Mammary microvascular endothelial cell (primary cell): ENCODE results near the gene ALOX12. TPM values are rescaled to one million over a fixed set of nuclear protein-coding genes. Genes with fewer than 3 reads are reported as not detected.

Experiments used
- total RNA-seq: library from RNA; depleted of rRNA; stranded (reverse); fragments of >200 nt; gene quantifications from 2 replicates; pipeline ENCODE4 v1.2.3, GENCODE V29; 2015

ALOX12 gene
- not detected in 2 replicates for total RNA-seq

GRCh38 chr17:6995500-6996255, at the start of gene ALOX12:
Gene ALOX12, plus strand, starts transcription at chr17:6996049. Its CDS starts 69 bp downstream, at chr17:6996118.

GRCh38 chr17:7022781-7023571, 27.1 kb downstream of the ALOX12 start, which contains the start of gene BCL6B:
Gene BCL6B, plus strand, starts transcription at chr17:7023050. Its CDS starts 622 bp downstream, at chr17:7023672.

DNA sequence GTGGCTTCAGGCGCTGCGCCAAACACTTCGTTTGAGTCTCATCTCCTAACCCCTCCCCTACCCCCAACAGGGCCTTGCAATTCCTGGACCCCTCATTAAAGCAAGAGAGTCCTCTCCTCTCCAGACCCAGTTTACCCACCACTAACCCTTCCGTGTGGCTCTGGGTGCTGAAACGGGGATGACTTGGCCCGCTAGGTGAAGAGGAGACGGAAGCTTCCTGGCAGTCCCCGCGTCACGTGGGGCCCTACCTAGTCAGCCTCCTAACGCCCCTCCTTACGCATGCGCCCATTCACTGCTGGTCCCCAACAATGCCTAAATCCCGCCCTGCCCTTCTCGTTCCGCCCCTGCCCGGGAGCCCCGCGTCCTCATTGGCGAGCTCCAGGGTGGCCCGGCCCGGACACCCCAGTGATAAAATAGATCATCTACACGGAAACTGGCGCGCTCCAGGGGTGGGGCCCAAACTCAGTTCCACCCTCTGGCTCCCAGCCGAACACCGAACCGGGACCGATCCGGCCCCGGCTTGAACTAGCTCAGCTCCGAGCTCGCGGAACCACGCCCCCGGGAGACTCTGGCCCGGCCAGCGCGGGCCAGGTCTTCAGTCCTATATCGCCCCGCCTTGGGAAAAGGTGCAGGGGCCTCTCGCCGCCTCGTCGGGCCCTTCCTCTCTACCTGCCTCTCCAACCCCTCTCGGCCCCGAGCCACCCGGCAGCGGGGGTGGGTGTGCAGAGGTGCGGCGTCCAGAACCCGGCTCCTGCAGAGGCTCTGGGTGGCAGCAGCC, 39.9 kb downstream of the ALOX12 start, which contains the start of gene SLC16A13:
SLC16A13 (plus strand) TSS at position 425 of the 778 bp plus-strand sequence. CDS start 368 bp downstream, outside the sequence.

DNA sequence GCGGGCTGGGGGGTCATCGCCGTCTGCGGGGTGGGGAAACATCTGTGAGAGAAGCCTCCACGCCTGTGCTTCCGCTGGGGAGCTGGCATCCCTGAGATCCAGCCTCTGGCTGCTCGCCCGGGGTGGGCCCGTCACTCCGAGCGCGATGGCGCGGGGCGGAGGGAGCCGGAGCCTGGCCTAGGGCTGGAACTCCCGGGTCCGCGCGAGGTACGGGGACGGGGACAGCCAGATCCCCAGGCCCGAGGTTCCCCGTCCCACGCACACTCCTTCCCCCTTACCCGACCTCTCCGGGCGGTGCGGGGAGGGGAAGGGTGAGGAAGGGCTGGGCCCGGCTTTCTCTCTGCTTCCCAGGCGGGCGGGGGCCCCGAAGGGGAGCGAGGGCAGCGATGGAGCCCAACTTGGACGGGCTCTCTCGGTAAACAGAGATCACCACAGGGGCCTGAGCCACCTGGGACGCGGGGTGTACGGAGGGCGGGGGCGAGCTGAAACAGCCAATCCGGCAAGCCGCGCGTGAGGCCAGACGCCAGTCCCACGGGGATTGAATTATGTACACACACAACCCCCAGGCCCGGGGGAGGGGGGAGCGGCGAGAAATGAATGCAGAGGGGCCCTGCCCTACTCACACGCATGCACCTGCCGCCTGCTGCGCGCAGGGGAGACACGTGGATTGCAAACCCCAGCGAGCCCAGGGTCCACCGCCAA, 47.8 kb downstream of the ALOX12 start, which contains the start of gene SLC16A11:
SLC16A11 (minus strand) TSS at position 596 of the 702 bp plus-strand sequence; CDS start at position 17, 579 bp downstream.

Other genes starting within 250 kb of the ALOX12 start
- gene XAF1, start 240.0 kb upstream of the ALOX12 start, total RNA-seq = 51.2 and 51.8 TPM in 2 replicates
- not detected in 2 replicates for gene FBXO39, start 219.8 kb upstream of the ALOX12 start, total RNA-seq
- not detected in 2 replicates for gene TEKT1, start 164.3 kb upstream of the ALOX12 start, total RNA-seq
- gene RNASEK, start 16.6 kb downstream of the ALOX12 start, total RNA-seq = 339 and 414 TPM in 2 replicates
- gene BCL6B, start 27.0 kb downstream of the ALOX12 start, total RNA-seq = 32.2 and 37.0 TPM in 2 replicates
- 5.2 and 5.7 TPM in 2 replicates for gene SLC16A13, start 40.0 kb downstream of the ALOX12 start, total RNA-seq
- 0.69 and 0.73 TPM in 2 replicates for gene SLC16A11, start 48.0 kb downstream of the ALOX12 start, total RNA-seq
- not detected in 2 replicates for gene CLEC10A, start 84.2 kb downstream of the ALOX12 start, total RNA-seq
- not detected in 2 replicates for gene ASGR2, start 118.8 kb downstream of the ALOX12 start, total RNA-seq
- gene ASGR1, start 183.3 kb downstream of the ALOX12 start, total RNA-seq = 2.8 and 4.1 TPM in 2 replicates
- gene DLG4, start 223.8 kb downstream of the ALOX12 start, total RNA-seq = 4.7 and 8.4 TPM in 2 replicates
- gene ACADVL, start 223.9 kb downstream of the ALOX12 start, total RNA-seq = 187 and 204 TPM in 2 replicates
- 36.6 and 41.9 TPM in 2 replicates for gene DVL2, start 238.5 kb downstream of the ALOX12 start, total RNA-seq
- 26.9 and 41.7 TPM in 2 replicates for gene PHF23, start 243.4 kb downstream of the ALOX12 start, total RNA-seq
- 280 and 300 TPM in 2 replicates for gene GABARAP, start 246.4 kb downstream of the ALOX12 start, total RNA-seq